GM23338 (cell line): ENCODE results near the gene DYNLRB1. TPM values are rescaled to one million over a fixed set of nuclear protein-coding genes. Genes with fewer than 3 reads are reported as not detected.
"Not testable (repeated sequence)": the region's sequence is repeated elsewhere in the genome, so short reads cannot be mapped to it uniquely, and the experiment has no call there.

Source experiments
- ATAC-seq: fragments of 200-7000 bp; cut with Tn5 transposase; 3 replicates; pipeline ENCODE4 v1.9.1; 2020
- DNase-seq: peaks from one replicate; pipeline ENCODE4 v3.0.0-alpha.2; 2015; ENCODE audit warnings: low spot score
- H2AFZ ChIP-seq: fragments of 200-600 bp; sonication (generic); 2 replicates; pipeline ENCODE4 v1.8.0; 2016; ENCODE audit warnings: antibody characterized with exemption, mild to moderate bottlenecking, moderate library complexity
- H3F3A ChIP-seq: fragments of 200-600 bp; sonication (generic); replicated peaks from 2 replicates; pipeline ENCODE4 v1.8.0; 2017; ENCODE audit warnings: antibody characterized with exemption, mixed run types, low read depth
- H3K27ac ChIP-seq: fragments of 200-600 bp; sonication (generic); 2 replicates; pipeline ENCODE4 v1.6.1; 2016; ENCODE audit warnings: low read depth
- H3K27me3 ChIP-seq: fragments of 200-600 bp; sonication (generic); 2 replicates; pipeline ENCODE4 v1.8.0; 2016; ENCODE audit warnings: mild to moderate bottlenecking, mixed run types, moderate library complexity; ENCODE audit not compliant: insufficient read depth
- H3K36me3 ChIP-seq: fragments of 200-600 bp; sonication (generic); 2 replicates; pipeline ENCODE4 v1.8.0; 2016; ENCODE audit warnings: mild to moderate bottlenecking; ENCODE audit not compliant: insufficient read depth
- H3K4me1 ChIP-seq: fragments of 200-600 bp; sonication (generic); 2 replicates; pipeline ENCODE4 v1.8.0; 2016; ENCODE audit warnings: mild to moderate bottlenecking, moderate library complexity; ENCODE audit not compliant: insufficient read depth
- H3K4me2 ChIP-seq: fragments of 200-600 bp; sonication (generic); 2 replicates; pipeline ENCODE4 v1.7.1; 2017; ENCODE audit warnings: mixed run types
- H3K4me3 ChIP-seq: fragments of 200-600 bp; sonication (generic); 2 replicates; pipeline ENCODE4 v1.6.1; 2016; ENCODE audit warnings: mixed run types
- H3K79me2 ChIP-seq: fragments of 200-600 bp; sonication (generic); replicated peaks from 2 replicates; pipeline ENCODE4 v1.8.0; 2017; ENCODE audit warnings: mild to moderate bottlenecking; ENCODE audit not compliant: insufficient read depth
- H3K9me2 ChIP-seq: fragments of 200-600 bp; sonication (generic); 2 replicates; pipeline ENCODE4 v1.8.0; 2017; ENCODE audit not compliant: insufficient read depth
- H4K20me1 ChIP-seq: fragments of 200-600 bp; sonication (generic); replicated peaks from 2 replicates; pipeline ENCODE4 v1.8.0; 2017; ENCODE audit warnings: mild to moderate bottlenecking; ENCODE audit not compliant: insufficient read depth
- H3K27ac Mint-ChIP-seq: 2 replicates; pipeline ENCODE4 v1.8.0; 2020; ENCODE audit warnings: inconsistent platforms, mild to moderate bottlenecking, moderate library complexity, mixed read lengths
- H3K27me3 Mint-ChIP-seq: 3 replicates; pipeline ENCODE4 v1.8.0; 2022; ENCODE audit warnings: low read depth, mild to moderate bottlenecking, moderate library complexity, mixed read lengths, inconsistent platforms; ENCODE audit not compliant: insufficient read depth, poor library complexity
- H3K36me3 Mint-ChIP-seq: 3 replicates; pipeline ENCODE4 v1.8.0; 2021; ENCODE audit warnings: low read depth, mild to moderate bottlenecking, inconsistent platforms, moderate library complexity, mixed read lengths
- H3K4me1 Mint-ChIP-seq: 3 replicates; pipeline ENCODE4 v1.8.0; 2020; ENCODE audit warnings: mild to moderate bottlenecking, inconsistent platforms, mixed read lengths
- H3K4me3 Mint-ChIP-seq: 3 replicates; pipeline ENCODE4 v1.8.0; 2021; ENCODE audit warnings: moderate library complexity, mild to moderate bottlenecking, inconsistent platforms, mixed read lengths
- H3K9me3 Mint-ChIP-seq: 3 replicates; pipeline ENCODE4 v1.8.0; 2020; ENCODE audit warnings: moderate library complexity, mild to moderate bottlenecking, inconsistent platforms, mixed read lengths
- CTCF ChIP-seq, 2 experiments: fragments of 200-600 bp in 1 of 2; sonication (generic) in 1 of 2; conservative IDR thresholded peaks; 2 replicates each; pipeline versions ENCODE4 v1.5.1 to v1.6.1; 2016 to 2017; ENCODE audit warnings: antibody characterized with exemption in 2 of 2, low read depth in 2 of 2, mild to moderate bottlenecking in 2 of 2, moderate library complexity in 1 of 2
- EZH2 ChIP-seq: fragments of 200-600 bp; sonication (generic); IDR thresholded peaks from one replicate; pipeline ENCODE4 v1.8.0; 2017; ENCODE audit warnings: antibody characterized with exemption, mild to moderate bottlenecking, low read depth; ENCODE audit not compliant: unreplicated experiment
- EZH2phosphoT487 ChIP-seq: fragments of 200-600 bp; sonication (generic); IDR thresholded peaks from one replicate; pipeline ENCODE4 v1.8.1; 2018; ENCODE audit warnings: antibody characterized with exemption; ENCODE audit not compliant: unreplicated experiment
- POLR2AphosphoS5 ChIP-seq: IDR thresholded peaks from 2 replicates; pipeline ENCODE4 v1.6.1; 2016; ENCODE audit warnings: antibody characterized with exemption, low read depth
- ZNF114 ChIP-seq: fragments of 250-450 bp; sonication (Bioruptor Pico); IDR thresholded peaks from 2 replicates; pipeline ENCODE4 v1.5.0; 2020; ENCODE audit warnings: mild to moderate bottlenecking, moderate library complexity
- ZNF331 ChIP-seq: fragments of 250-450 bp; sonication (Bioruptor Pico); IDR thresholded peaks from 2 replicates; pipeline ENCODE4 v1.5.0; 2020; ENCODE audit warnings: low read depth, mild to moderate bottlenecking, moderate library complexity
- ZNF462 ChIP-seq: fragments of 250-450 bp; sonication (Bioruptor Pico); IDR thresholded peaks from 2 replicates; pipeline ENCODE4 v1.5.0; 2020; ENCODE audit warnings: mild to moderate bottlenecking, moderate library complexity
- polyA plus RNA-seq: library from polyadenylated mRNA; unstranded; fragments of >200 nt; fragmentation: Nextera tagmentation; extraction: Ambion mirVana; gene quantifications from 2 replicates; pipeline ENCODE4 v1.2.1, GENCODE V29; 2016
- total RNA-seq: library from RNA; depleted of rRNA; stranded (reverse); fragments of >200 nt; shearing (Covaris generic); gene quantifications from 2 replicates; pipeline ENCODE4 v1.2.3, GENCODE V29; 2014

Gene DYNLRB1
- total and polyA plus RNA-seq, 2 experiments from 2014 or later = 107 to 376 TPM

- Histone ChIP-seq H3K27ac (peak overlapping the region; percentile 88), H2AFZ (0 out of 2 replicates have a peak overlapping the region, but pooled peaks have one; percentile 44), H3K4me3 (peak overlapping the region; percentile 88), H4K20me1 (peaks cover 27% of the 10 kb centered on the region), H3K36me3 (no peaks in the 10 kb centered on the region; the same call in 1 of the 2 replicates), H3K4me1 (peaks cover 8% of the 10 kb centered on the region), H3F3A (peaks cover 3% of the 10 kb centered on the region; the same call in 1 of the 2 replicates), H3K9me2 (no peaks in the 10 kb centered on the region), H3K27me3 (no peaks in the 10 kb centered on the region), H3K79me2 (peaks cover 54% of the 10 kb centered on the region), H3K4me2 (peak overlapping the region; percentile 87)
- no peaks in the 10 kb centered on the region; the same call in 2 of the 3 replicates for H3K36me3 Mint-ChIP-seq
- no peak overlapping the region; the same call in 1 of the 2 replicates for H3K27ac Mint-ChIP-seq
- TF ChIP-seq EZH2 (no peak), ZNF331 (CRISPR knock-in tag) (no peak), ZNF114 (CRISPR knock-in tag) (no peak), POLR2AphosphoS5 (no peak), EZH2phosphoT487 (no peak), ZNF462 (no peak), CTCF (conservative IDR thresholded peaks at IDR 0.05; ENCODE audit: low read depth in 2 of 2) (no peak)
- H3K4me3 Mint-ChIP-seq = peak overlapping the region; percentile 97
- H3K27me3 Mint-ChIP-seq = peaks cover 11% of the 10 kb centered on the region
- H3K4me1 Mint-ChIP-seq = peaks cover 13% of the 10 kb centered on the region
- no peak for DNase-seq
- no peaks in the 10 kb centered on the region for H3K9me3 Mint-ChIP-seq
- ATAC-seq = no peak
Measured at GRCh38 chr20:34517114-34517505, 888 bp downstream of the DYNLRB1 start.

GRCh38 chr20:34518863-34519262 lies 2.6 kb downstream of the DYNLRB1 start:
- H4K20me1 ChIP-seq = peaks cover 41% of the 10 kb centered on the region
- H3K4me3 ChIP-seq, H3K9me2 ChIP-seq, H3K4me2 ChIP-seq, DNase-seq, H3K9me3 Mint-ChIP-seq, H3F3A ChIP-seq, H3K36me3 ChIP-seq, H3K27ac ChIP-seq, H3K4me1 ChIP-seq, ATAC-seq, H3K4me3 Mint-ChIP-seq, H3K36me3 Mint-ChIP-seq, H2AFZ ChIP-seq, H3K27me3 ChIP-seq, H3K27ac Mint-ChIP-seq: not testable (repeated sequence)
- Mint-ChIP-seq H3K4me1 (peaks cover 19% of the 10 kb centered on the region), H3K27me3 (peaks cover 14% of the 10 kb centered on the region)
- peaks cover 66% of the 10 kb centered on the region for H3K79me2 ChIP-seq

GRCh38 chr20:34519841-34520240 lies 3.6 kb downstream of the DYNLRB1 start:
- not testable (repeated sequence) for H3K27ac ChIP-seq, H3K9me3 Mint-ChIP-seq, H3K36me3 ChIP-seq, H3K4me1 ChIP-seq, H3K4me3 ChIP-seq, H3K36me3 Mint-ChIP-seq, H3F3A ChIP-seq, H3K27ac Mint-ChIP-seq, ATAC-seq, H3K4me2 ChIP-seq, H2AFZ ChIP-seq, H3K4me3 Mint-ChIP-seq, H3K27me3 ChIP-seq, H3K9me2 ChIP-seq, DNase-seq
- Mint-ChIP-seq H3K27me3 (peaks cover 14% of the 10 kb centered on the region), H3K4me1 (peaks cover 16% of the 10 kb centered on the region)
- Histone ChIP-seq H4K20me1 (peaks cover 47% of the 10 kb centered on the region), H3K79me2 (peaks cover 76% of the 10 kb centered on the region)
